Sigmoid colon (tissue), 7 donors: ENCODE data around the gene PGLYRP4. TPM values are rescaled to one million over a fixed set of nuclear protein-coding genes. Genes with fewer than 3 reads are reported as not detected.

ENCODE experiments used
- DNase-seq: peaks from one replicate; pipeline ENCODE4 v3.0.0-alpha.2; 2019
- H3K27ac ChIP-seq, 4 donors: fragments of 200-600 bp; sonication (generic); one replicate each; pipeline ENCODE4 v1.5.1; 2016 to 2019; ENCODE audit warnings: mild to moderate bottlenecking in 1 of 4
- H3K27me3 ChIP-seq, 3 donors: fragments of 200-600 bp; sonication (generic); one replicate each; pipeline ENCODE4 v1.5.1; 2019; ENCODE audit warnings: mild to moderate bottlenecking in 1 of 3
- H3K36me3 ChIP-seq, 4 donors: fragments of 200-600 bp; sonication (generic); one replicate each; pipeline ENCODE4 v1.5.1; 2016 to 2019
- H3K4me1 ChIP-seq, 4 donors: fragments of 200-600 bp; sonication (generic); one replicate each; pipeline ENCODE4 v1.5.1; 2017 to 2019
- H3K4me3 ChIP-seq, 4 donors: fragments of 200-600 bp; sonication (generic); one replicate each; pipeline ENCODE4 v1.5.1; 2017 to 2019; ENCODE audit warnings: mild to moderate bottlenecking in 2 of 4, moderate library complexity in 1 of 4
- H3K9me3 ChIP-seq, 4 donors: fragments of 200-600 bp in 3 of 4; sonication (generic) in 3 of 4; one replicate each; pipeline versions ENCODE4 v1.5.1 to v1.6.1; 2013 to 2019
- CTCF ChIP-seq, 4 experiments: fragments of 450-650 bp in 3 of 4; fragments of 200-600 bp in 1 of 4; IDR thresholded peaks; one replicate each; pipeline ENCODE4 v1.5.1; 2016 to 2019; ENCODE audit warnings: antibody characterized with exemption in 4 of 4, mild to moderate bottlenecking in 3 of 4, moderate library complexity in 2 of 4
- EP300 ChIP-seq, 4 donors: sonication (generic); formaldehyde crosslinking; IDR thresholded peaks; one replicate each; pipeline ENCODE4 v1.6.1; 2017; ENCODE audit warnings: antibody characterized with exemption in 4 of 4
- POLR2A ChIP-seq, 2 donors: fragments of 450-650 bp; IDR thresholded peaks; one replicate each; pipeline ENCODE4 v1.6.1; 2016; ENCODE audit warnings: antibody characterized with exemption in 2 of 2, mild to moderate bottlenecking in 2 of 2, moderate library complexity in 2 of 2
- POLR2AphosphoS5 ChIP-seq, 4 donors: sonication (generic); formaldehyde crosslinking; IDR thresholded peaks; one replicate each; pipeline ENCODE4 v1.6.1; 2017; ENCODE audit warnings: antibody characterized with exemption in 4 of 4
- WGBS, 2 donors: extraction: QIAGEN DNeasy Blood & Tissue Kit; methylation state at CpG; one replicate each; pipeline ENCODE4 v1.1.7; 2013; 5-methylcytosine and 5-hydroxymethylcytosine counted together
- intact Hi-C: fragments of 100-400 bp; cut with DNase I; formaldehyde crosslinking; loops from one replicate; pipeline ENCODE4 v1.15.1; 2023
- polyA plus RNA-seq, 3 donors: library from polyadenylated mRNA; stranded (reverse); fragments of 200-250 nt; gene quantifications; one replicate each; pipeline ENCODE4 v1.2.3, GENCODE V29; 2013
- total RNA-seq, 4 donors: library from RNA; depleted of rRNA; stranded (reverse); fragments of >200 nt; gene quantifications; one replicate each; pipeline ENCODE4 v1.1.0, GENCODE V29; 2016
- donor health status: healthy with polysubstance abuse.
- donor health status: Bipolar disorder and iron deficiency.
- donor health status: healthy.

The PGLYRP4 gene
- total and polyA plus RNA-seq, 7 donors, result 1.1 TPM; not detected in 6

DNA sequence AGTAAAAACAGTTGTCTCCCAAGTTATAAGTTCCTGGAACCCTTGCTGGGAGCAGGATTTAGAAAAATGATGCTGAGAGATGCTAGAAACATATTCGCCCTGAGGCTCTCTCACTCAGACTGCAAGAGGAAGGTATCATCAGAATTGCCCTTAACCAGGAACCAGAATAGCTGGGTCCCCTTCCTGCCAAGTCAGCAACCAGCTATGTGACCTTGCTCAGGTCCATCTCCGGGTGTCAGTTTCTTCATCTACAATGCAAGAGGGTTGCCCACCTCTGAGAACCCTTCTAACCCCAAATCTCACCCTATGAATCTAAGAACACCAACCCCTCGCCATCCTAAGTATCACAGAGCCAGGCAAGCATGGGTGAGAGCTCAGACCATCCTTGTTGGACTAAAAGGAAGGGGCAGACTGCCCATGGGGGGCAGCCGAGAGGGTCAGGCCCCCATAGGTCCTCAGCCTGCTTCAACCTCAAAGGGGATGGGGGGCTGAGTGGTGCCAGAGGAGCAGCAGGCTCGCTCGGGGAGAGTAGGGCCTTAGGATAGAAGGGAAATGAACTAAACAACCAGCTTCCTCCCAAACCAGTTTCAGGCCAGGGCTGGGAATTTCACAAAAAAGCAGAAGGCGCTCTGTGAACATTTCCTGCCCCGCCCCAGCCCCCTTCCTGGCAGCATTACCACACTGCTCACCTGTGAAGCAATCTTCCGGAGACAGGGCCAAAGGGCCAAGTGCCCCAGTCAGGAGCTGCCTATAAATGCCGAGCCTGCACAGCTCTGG is 8.6 kb upstream of the PGLYRP4 start:
- H3K9me3 ChIP-seq, result no peaks in the 10 kb centered on the region
- WGBS, 2 donors, result 45 to 49% methylated on average over 10 of the region's 10 CpGs
- no peak for TF ChIP-seq POLR2A (IDR thresholded peaks at IDR 0.05)
- no peak for TF ChIP-seq POLR2AphosphoS5 (IDR thresholded peaks at IDR 0.05)
- no peak for TF ChIP-seq CTCF (IDR thresholded peaks at IDR 0.05)
- TF ChIP-seq EP300 (IDR thresholded peaks at IDR 0.05), result no peak
- H3K4me1 ChIP-seq, result no peaks in the 10 kb centered on the region
- intact Hi-C loops, result no loop called here
- H3K36me3 ChIP-seq, result no peaks in the 10 kb centered on the region
- no peaks in the 10 kb centered on the region for H3K27me3 ChIP-seq
- DNase-seq, result peak; percentile 77
- H3K27ac ChIP-seq, result peak overlapping the region in 1 of 4 donors; percentile 32
- H3K4me3 ChIP-seq, result peak overlapping the region in 1 of 4 donors; percentile 21

DNA sequence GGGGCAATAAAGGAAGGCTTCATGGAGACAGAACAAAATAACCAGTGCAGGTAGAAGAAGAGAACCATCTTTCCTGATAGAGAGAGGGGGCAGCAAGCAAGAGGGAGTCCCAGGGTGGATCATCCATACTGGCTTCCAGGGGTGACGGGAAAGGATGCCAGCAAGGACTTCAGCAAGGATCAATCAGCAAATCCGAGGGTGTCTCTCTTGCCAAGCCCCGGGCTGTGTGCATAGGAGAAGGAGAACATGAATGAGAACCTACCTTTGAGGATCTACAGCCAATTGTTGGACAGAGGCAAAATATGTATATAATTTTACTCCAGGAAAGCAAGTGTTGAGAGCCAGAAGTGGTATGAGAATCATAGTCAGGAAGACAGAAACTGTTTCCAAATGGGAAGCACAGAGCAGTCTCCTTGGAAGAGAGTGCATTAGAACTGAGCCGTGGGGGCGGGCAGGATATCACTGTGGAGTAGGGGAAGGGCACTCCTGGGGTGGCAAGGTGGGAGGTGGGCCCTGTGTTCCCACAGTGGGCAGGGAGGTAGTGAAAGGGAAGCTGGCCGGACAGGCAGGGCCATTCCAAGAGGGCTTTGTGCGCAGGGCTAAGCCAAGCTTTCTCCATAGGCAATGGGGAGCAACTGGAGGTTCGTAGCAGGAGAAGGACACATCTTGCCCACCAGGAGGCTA is 7.9 kb upstream of the PGLYRP4 start:
- H3K27ac ChIP-seq, result no peak overlapping the region
- H3K36me3 ChIP-seq, result no peaks in the 10 kb centered on the region
- intact Hi-C loops, result no loop called here
- no peaks in the 10 kb centered on the region for H3K4me1 ChIP-seq
- H3K27me3 ChIP-seq, result peaks cover 0 to 3% (median 0%) of the 10 kb centered on the region in 3 donors
- WGBS, 2 donors, result 90 to 91% methylated on average over 8 of the region's 8 CpGs
- H3K9me3 ChIP-seq, result no peaks in the 10 kb centered on the region
- DNase-seq, result no peak
- no peak overlapping the region for H3K4me3 ChIP-seq
- TF ChIP-seq EP300 (IDR thresholded peaks at IDR 0.05) (no peak), POLR2AphosphoS5 (IDR thresholded peaks at IDR 0.05) (no peak), CTCF (IDR thresholded peaks at IDR 0.05) (no peak), POLR2A (IDR thresholded peaks at IDR 0.05) (no peak)

GRCh38 chr1:153355445-153356071 is 6.9 kb upstream of the PGLYRP4 start:
- Histone ChIP-seq H3K4me1 (no peaks in the 10 kb centered on the region), H3K27me3 (peaks cover 0 to 13% (median 0%) of the 10 kb centered on the region in 3 donors), H3K36me3 (no peaks in the 10 kb centered on the region), H3K27ac (no peak overlapping the region), H3K4me3 (no peak overlapping the region), H3K9me3 (no peaks in the 10 kb centered on the region)
- TF ChIP-seq POLR2A (IDR thresholded peaks at IDR 0.05), result no peak
- peak in 2 of 4 experiments; percentile 8 to 13 for TF ChIP-seq CTCF (IDR thresholded peaks at IDR 0.05)
- TF ChIP-seq EP300 (IDR thresholded peaks at IDR 0.05), result no peak
- DNase-seq, result no peak
- WGBS, 2 donors, result 40 to 54% methylated on average over 10 of the region's 10 CpGs
- intact Hi-C loops, result no loop called here

DNA sequence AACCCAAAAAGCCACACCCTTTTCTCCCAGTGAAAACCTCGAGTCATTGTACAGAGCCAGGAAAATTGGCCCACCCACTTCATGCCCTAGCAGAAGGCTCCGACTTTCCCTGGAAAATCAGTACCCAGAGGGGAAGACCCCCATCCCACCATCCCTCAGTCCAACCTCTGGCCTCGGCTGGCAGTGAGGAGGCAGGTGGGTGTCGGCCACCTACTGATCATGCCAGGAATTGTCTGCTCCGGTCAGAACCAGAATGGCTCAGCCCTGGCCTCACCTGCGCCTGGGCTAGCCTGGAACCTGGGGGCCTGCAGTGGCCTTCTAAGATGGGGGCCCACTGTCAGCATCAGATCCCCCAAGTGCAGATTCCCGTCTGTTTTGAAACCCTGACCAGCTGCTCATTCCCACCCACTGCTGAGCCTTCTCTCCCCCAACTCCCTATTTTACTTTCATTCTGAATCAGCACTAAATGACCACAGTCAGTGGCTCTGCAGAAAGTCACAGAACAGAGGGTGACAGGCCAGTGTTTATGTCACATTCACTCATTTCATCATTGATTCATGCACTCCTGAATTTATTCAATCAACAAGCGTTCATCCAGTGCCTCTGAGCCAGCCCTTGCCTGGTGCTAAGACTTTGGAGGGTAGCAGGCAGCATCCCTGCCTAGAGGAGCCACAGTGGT is 6.0 kb upstream of the PGLYRP4 start:
- H3K27ac ChIP-seq, result no peak overlapping the region
- H3K4me3 ChIP-seq, result no peak overlapping the region
- TF ChIP-seq CTCF (IDR thresholded peaks at IDR 0.05), result no peak
- no peak for TF ChIP-seq EP300 (IDR thresholded peaks at IDR 0.05)
- no peak for TF ChIP-seq POLR2A (IDR thresholded peaks at IDR 0.05)
- TF ChIP-seq POLR2AphosphoS5 (IDR thresholded peaks at IDR 0.05), result no peak
- H3K36me3 ChIP-seq, result no peaks in the 10 kb centered on the region
- H3K4me1 ChIP-seq, result no peaks in the 10 kb centered on the region
- DNase-seq, result no peak
- 39 to 67% methylated on average over 8 of the region's 8 CpGs for WGBS, 2 donors
- H3K9me3 ChIP-seq, result no peaks in the 10 kb centered on the region
- peaks cover 0 to 18% (median 0%) of the 10 kb centered on the region in 3 donors for H3K27me3 ChIP-seq
- intact Hi-C loops, result no loop called here
